Activated B cell treated with CpG ODN at 0.5 μM for 24 hours (primary cell): ENCODE measurements around the gene RIOK3. TPM values are rescaled to one million over a fixed set of nuclear protein-coding genes. Genes with fewer than 3 reads are reported as not detected.

ENCODE experiments used
- ATAC-seq: fragments of 200-7000 bp; cut with Tn5 transposase; one replicate; pipeline ENCODE4 v1.10.0; 2021; ENCODE audit warnings: low read depth, mild to moderate bottlenecking, moderate library complexity
- CTCF ChIA-PET: fragments of 350-600 bp; sonication (Branson Sonifier 250); formaldehyde crosslinking; loops from one replicate; lab custom pipeline; 2021; ENCODE audit warnings: antibody characterized with exemption; lab: Charles Lee
- POLR2A ChIA-PET: fragments of 350-600 bp; sonication (Branson Sonifier 250); formaldehyde crosslinking; loops from one replicate; lab custom pipeline; 2021; ENCODE audit warnings: antibody characterized with exemption; lab: Charles Lee
- DNase-seq: peaks from one replicate; pipeline ENCODE4 v3.0.0; 2022
- H3K27ac Mint-ChIP-seq: one replicate; pipeline ENCODE4 v1.8.0; 2020; ENCODE audit warnings: mixed read lengths
- H3K27me3 Mint-ChIP-seq: one replicate; pipeline ENCODE4 v1.8.0; 2021; ENCODE audit warnings: mixed read lengths
- H3K36me3 Mint-ChIP-seq: one replicate; pipeline ENCODE4 v1.8.0; 2021; ENCODE audit warnings: low read depth, mixed read lengths
- H3K4me1 Mint-ChIP-seq: one replicate; pipeline ENCODE4 v1.8.0; 2021; ENCODE audit warnings: mixed read lengths
- H3K4me3 Mint-ChIP-seq: one replicate; pipeline ENCODE4 v1.8.0; 2020; ENCODE audit warnings: mild to moderate bottlenecking, mixed read lengths
- H3K9me3 Mint-ChIP-seq: one replicate; pipeline ENCODE4 v1.8.0; 2020; ENCODE audit warnings: mixed read lengths
- CTCF ChIP-seq: fragments of 200-600 bp; IDR thresholded peaks from one replicate; pipeline ENCODE4 v1.8.0; 2022; ENCODE audit warnings: antibody characterized with exemption, mild to moderate bottlenecking
- intact Hi-C: fragments of 100-400 bp; cut with micrococcal nuclease; formaldehyde crosslinking; loops from one replicate; pipeline ENCODE4 v1.15.1; 2024
- total RNA-seq: library from RNA; stranded (reverse); gene quantifications from 2 replicates; pipeline ENCODE4 v1.2.3, GENCODE V29; 2022

The RIOK3 gene
- total RNA-seq, 1 donor from 2014 or later, result 92.4 TPM

GRCh38 chr18:23412351-23412964 is 40.6 kb upstream of the RIOK3 start:
- Mint-ChIP-seq H3K4me3 (no peak overlapping the region), H3K4me1 (peaks cover 7% of the 10 kb centered on the region), H3K36me3 (peaks cover 4% of the 10 kb centered on the region), H3K9me3 (no peaks in the 10 kb centered on the region), H3K27ac (no peak overlapping the region), H3K27me3 (no peaks in the 10 kb centered on the region)
- intact Hi-C loops, result loop anchor here (1.0 to 5.0 kb wide), 4 partner anchors 91 to 479 kb away; partner anchors contain the start of genes RBBP8 and RMC1
- TF ChIP-seq CTCF, result no peak
- ATAC-seq (no peak), DNase-seq (no peak)
- ChIA-PET POLR2A (interaction anchor here (1.2 kb wide), 3 partner anchors 90 to 381 kb away, joined by 3 to 6 read pairs (median 5); partner anchors contain the start of gene RMC1), CTCF (interaction anchor here (0.7 to 4.0 kb wide), 22 partner anchors 17 to 612 kb away, joined by 3 to 55 read pairs (median 4); no protein-coding TSS in a partner anchor)

DNA sequence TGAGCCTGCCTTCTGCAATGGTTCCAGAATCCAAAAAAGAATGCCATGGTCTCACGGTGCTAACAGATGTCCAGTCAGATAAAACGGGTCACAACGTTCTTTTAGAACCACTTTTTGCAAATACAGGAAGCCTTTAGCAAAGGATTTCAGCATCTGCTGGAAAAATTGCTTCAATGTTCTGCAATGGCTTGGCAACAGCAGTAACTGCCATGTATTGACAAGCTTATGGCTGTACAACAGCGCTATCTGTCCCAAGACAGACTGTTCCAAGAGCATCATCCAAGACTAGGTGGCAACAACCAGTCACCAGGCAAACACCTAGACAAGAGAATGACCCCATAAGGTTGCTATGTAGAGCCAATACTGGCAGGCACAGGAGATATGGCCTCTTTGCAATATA is 37.6 kb upstream of the RIOK3 start:
- ChIA-PET CTCF (no interaction called here), POLR2A (no interaction called here)
- no peak overlapping the region for H3K4me3 Mint-ChIP-seq
- ATAC-seq, result no peak
- TF ChIP-seq CTCF, result no peak
- H3K27ac Mint-ChIP-seq, result no peak overlapping the region
- intact Hi-C loops, result no loop called here
- H3K27me3 Mint-ChIP-seq, result no peaks in the 10 kb centered on the region
- H3K4me1 Mint-ChIP-seq, result peaks cover 7% of the 10 kb centered on the region
- H3K36me3 Mint-ChIP-seq, result peaks cover 4% of the 10 kb centered on the region
- no peaks in the 10 kb centered on the region for H3K9me3 Mint-ChIP-seq
- DNase-seq, result no peak

DNA sequence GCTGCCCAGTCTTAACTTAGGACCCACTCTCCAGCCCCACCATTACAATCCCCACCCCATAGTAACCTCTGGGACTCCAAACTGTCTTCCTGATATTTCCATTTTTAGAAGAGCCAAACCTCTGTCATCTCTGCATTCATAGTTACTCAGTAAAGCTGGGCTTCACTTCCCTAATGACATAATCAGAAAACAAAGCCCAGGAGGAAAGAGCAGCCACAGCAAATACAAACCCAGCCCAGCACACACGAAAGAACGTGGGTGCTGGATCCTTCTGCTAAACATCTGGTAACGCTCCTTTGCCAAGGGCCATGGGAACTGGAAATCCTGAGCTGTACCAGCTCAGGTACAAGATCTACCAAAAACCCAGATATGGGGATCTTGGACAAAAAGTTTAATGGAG is 36.8 kb upstream of the RIOK3 start:
- CTCF ChIA-PET, result interaction anchor here (1.2 to 1.4 kb wide), 2 partner anchors 100 to 285 kb away, joined by 3 to 4 read pairs; no protein-coding TSS in a partner anchor
- no peaks in the 10 kb centered on the region for H3K27me3 Mint-ChIP-seq
- intact Hi-C loops, result no loop called here

DNA sequence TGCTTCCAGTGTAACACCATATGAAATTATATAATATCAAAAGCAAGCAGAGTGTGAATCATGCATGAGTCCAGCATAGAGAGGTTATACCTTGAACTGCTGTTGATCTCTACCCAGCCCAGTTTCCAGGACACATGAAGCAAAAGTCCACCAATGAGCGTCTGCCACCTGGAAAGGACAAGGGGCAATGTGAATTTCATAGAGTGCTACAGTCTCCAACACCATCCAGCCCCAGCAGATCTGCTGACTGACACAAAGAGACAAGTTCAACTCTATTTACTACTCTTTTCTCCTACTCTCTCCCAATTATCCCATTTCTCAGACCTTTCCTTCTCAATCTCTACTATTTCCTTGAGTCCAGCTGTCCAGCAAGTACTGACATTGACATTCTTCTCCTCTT is 31.8 kb upstream of the RIOK3 start:
- ATAC-seq (no peak), DNase-seq (no peak)
- H3K36me3 Mint-ChIP-seq, result peaks cover 4% of the 10 kb centered on the region
- intact Hi-C loops, result no loop called here
- H3K9me3 Mint-ChIP-seq, result no peaks in the 10 kb centered on the region
- H3K4me1 Mint-ChIP-seq, result peaks cover 35% of the 10 kb centered on the region
- no peak overlapping the region for H3K27ac Mint-ChIP-seq
- ChIA-PET CTCF (no interaction called here), POLR2A (no interaction called here)
- no peak overlapping the region for H3K4me3 Mint-ChIP-seq
- TF ChIP-seq CTCF, result no peak
- no peaks in the 10 kb centered on the region for H3K27me3 Mint-ChIP-seq

More for the DNA sequence above, 36.8 kb upstream of the RIOK3 start:
- TF ChIP-seq CTCF, result no peak
- no peak for DNase-seq
- Mint-ChIP-seq H3K27ac (no peak overlapping the region), H3K9me3 (no peaks in the 10 kb centered on the region), H3K36me3 (peaks cover 4% of the 10 kb centered on the region), H3K4me1 (peaks cover 9% of the 10 kb centered on the region), H3K4me3 (no peak overlapping the region)
- no peak for ATAC-seq
- POLR2A ChIA-PET, result no interaction called here

DNA sequence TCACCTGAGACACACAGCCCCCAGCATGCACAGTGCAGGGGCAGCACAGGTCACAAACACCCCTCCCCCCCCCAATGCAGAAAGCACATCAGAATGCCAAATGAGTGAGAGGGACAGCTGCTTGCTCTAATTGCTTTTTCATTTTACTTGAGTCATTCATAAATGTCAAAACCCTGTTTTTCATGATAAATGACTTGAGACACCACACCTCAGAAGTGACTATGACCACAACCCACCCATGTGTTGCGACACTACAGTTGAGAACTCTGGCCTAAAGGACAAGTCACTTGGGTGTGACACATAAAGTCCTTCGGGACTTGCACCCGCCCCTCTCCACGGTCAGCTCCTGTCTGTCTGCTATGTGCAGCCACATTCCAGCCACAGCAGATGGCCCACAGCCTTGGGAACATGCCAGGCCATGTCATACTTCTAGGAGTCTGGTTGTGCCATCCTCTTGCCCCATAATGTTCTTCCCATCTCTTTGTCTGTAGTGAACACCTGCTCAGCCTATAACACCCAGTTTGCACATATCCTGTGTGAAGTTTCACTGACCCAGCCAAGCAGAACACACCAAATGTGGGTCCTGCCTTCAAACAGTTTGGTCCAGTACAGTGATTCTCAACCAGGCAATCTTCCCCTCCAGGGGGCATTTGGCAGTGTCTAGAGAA is 30.2 kb upstream of the RIOK3 start:
- POLR2A ChIA-PET, result interaction anchor here (1.1 to 1.4 kb wide), 3 partner anchors 9 to 490 kb away, joined by 3 to 4 read pairs (median 3); partner anchors contain the start of gene RBBP8
- H3K4me3 Mint-ChIP-seq, result peak overlapping the region; percentile 25

More for the DNA sequence above, 30.2 kb upstream of the RIOK3 start:
- CTCF ChIA-PET, result interaction anchor here (0.7 to 0.8 kb wide), 3 partner anchors 76 to 154 kb away, joined by 3 read pairs; no protein-coding TSS in a partner anchor
- Mint-ChIP-seq H3K27ac (peak overlapping the region; percentile 73), H3K9me3 (no peaks in the 10 kb centered on the region), H3K36me3 (no peaks in the 10 kb centered on the region), H3K27me3 (no peaks in the 10 kb centered on the region), H3K4me1 (peaks cover 34% of the 10 kb centered on the region)
- ATAC-seq (peak; percentile 82), DNase-seq (peak; percentile 22)
- intact Hi-C loops, result loop anchor here (1.0 to 2.0 kb wide), 2 partner anchors 14 to 80 kb away; partner anchors contain the start of gene RMC1
- TF ChIP-seq CTCF, result no peak
